AG04450 (cell line): ENCODE results near the gene PYY. TPM values are rescaled to one million over a fixed set of nuclear protein-coding genes. Genes with fewer than 3 reads are reported as not detected.

ENCODE experiments used
- CTCF ChIA-PET: fragments of 300-600, 350-600 bp; formaldehyde crosslinking; extraction: SDS; loops from one replicate; lab custom pipeline; 2022; ENCODE audit warnings: antibody characterized with exemption, inconsistent platforms; lab: Charles Lee
- POLR2A ChIA-PET: fragments of 350-600 bp; formaldehyde crosslinking; extraction: SDS; loops from one replicate; lab custom pipeline; 2021; ENCODE audit warnings: antibody characterized with exemption, inconsistent platforms; lab: Yijun Ruan, JAX
- DNase-seq: peaks from one replicate; pipeline ENCODE4 v3.0.0-alpha.2; 2011; ENCODE audit warnings: low read depth, low spot score
- H3K27ac ChIP-seq: one replicate; pipeline ENCODE4 v1.5.1; 2012; ENCODE audit warnings: low read depth, low read length, control low read depth
- H3K27me3 ChIP-seq: one replicate; pipeline ENCODE4 v1.6.0; 2012; ENCODE audit warnings: low read length; ENCODE audit not compliant: control insufficient read depth, insufficient read depth
- H3K4me3 ChIP-seq: 2 replicates; pipeline ENCODE4 v1.5.1; 2011; ENCODE audit warnings: mild to moderate bottlenecking, low read depth, low read length, control low read depth
- H3K9me3 ChIP-seq: 2 replicates; pipeline ENCODE4 v1.5.1; 2012; ENCODE audit warnings: low read length; ENCODE audit not compliant: control insufficient read depth, insufficient read depth
- polyA plus RNA-seq: library from polyadenylated mRNA; depleted of rRNA; stranded (reverse); fragments of >200 nt; gene quantifications from 2 replicates; pipeline ENCODE4 v1.2.3, GENCODE V29; 2011
- TF ChIP-seq, protein P1 (sequence below): IDR thresholded peaks from 2 replicates; pipeline ENCODE4 v1.5.1; 2011; ENCODE audit warnings: low read depth, low read length, control low read depth, inconsistent platforms

The PYY gene
- polyA plus RNA-seq, 1 experiment = not detected

GRCh38 chr17:43958748-43959352 is 5.1 kb upstream of the PYY start:
- peaks cover 40% of the 10 kb centered on the region for H3K27me3 ChIP-seq
- no peak overlapping the region for H3K27ac ChIP-seq
- H3K9me3 ChIP-seq = no peaks in the 10 kb centered on the region
- no peak for DNase-seq
- H3K4me3 ChIP-seq = no peak overlapping the region
- CTCF ChIA-PET = interaction anchor here (0.6 to 5.7 kb wide), 6 partner anchors 12 to 210 kb away, joined by 3 to 35 read pairs (median 4); partner anchors contain the start of gene PPY
- POLR2A ChIA-PET = no interaction called here
- TF ChIP-seq, protein P1, sequence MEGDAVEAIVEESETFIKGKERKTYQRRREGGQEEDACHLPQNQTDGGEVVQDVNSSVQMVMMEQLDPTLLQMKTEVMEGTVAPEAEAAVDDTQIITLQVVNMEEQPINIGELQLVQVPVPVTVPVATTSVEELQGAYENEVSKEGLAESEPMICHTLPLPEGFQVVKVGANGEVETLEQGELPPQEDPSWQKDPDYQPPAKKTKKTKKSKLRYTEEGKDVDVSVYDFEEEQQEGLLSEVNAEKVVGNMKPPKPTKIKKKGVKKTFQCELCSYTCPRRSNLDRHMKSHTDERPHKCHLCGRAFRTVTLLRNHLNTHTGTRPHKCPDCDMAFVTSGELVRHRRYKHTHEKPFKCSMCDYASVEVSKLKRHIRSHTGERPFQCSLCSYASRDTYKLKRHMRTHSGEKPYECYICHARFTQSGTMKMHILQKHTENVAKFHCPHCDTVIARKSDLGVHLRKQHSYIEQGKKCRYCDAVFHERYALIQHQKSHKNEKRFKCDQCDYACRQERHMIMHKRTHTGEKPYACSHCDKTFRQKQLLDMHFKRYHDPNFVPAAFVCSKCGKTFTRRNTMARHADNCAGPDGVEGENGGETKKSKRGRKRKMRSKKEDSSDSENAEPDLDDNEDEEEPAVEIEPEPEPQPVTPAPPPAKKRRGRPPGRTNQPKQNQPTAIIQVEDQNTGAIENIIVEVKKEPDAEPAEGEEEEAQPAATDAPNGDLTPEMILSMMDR = no peak

DNA sequence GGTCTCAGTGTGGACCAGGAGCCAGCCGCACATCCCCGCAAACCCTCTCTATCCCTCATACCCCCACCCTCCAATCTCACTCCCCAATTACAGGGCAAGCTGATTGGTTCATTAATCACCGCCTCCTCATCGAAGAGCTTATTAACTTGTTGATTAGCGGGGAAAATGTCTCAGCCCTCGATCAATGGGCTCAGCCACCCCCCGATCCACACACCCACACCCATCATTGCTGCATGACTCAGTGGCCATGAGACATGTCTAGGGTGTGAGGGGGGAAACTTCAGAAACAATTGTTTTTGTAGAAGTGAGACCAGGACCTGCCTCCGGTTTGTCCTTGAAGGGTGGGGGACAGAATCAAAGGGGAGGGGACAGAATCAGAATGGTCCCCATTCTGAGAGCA is 2.5 kb upstream of the PYY start:
- DNase-seq = no peak
- H3K27me3 ChIP-seq = peaks cover 50% of the 10 kb centered on the region
- H3K27ac ChIP-seq = no peak overlapping the region
- no peak overlapping the region for H3K4me3 ChIP-seq
- CTCF ChIA-PET = interaction anchor here (0.9 to 1.0 kb wide), 2 partner anchors 13 to 28 kb away, joined by 3 to 4 read pairs; no protein-coding TSS in a partner anchor
- H3K9me3 ChIP-seq = peaks cover 8% of the 10 kb centered on the region; the same call in 1 of the 2 replicates
- TF ChIP-seq, protein P1 = no peak
- POLR2A ChIA-PET = no interaction called here

DNA sequence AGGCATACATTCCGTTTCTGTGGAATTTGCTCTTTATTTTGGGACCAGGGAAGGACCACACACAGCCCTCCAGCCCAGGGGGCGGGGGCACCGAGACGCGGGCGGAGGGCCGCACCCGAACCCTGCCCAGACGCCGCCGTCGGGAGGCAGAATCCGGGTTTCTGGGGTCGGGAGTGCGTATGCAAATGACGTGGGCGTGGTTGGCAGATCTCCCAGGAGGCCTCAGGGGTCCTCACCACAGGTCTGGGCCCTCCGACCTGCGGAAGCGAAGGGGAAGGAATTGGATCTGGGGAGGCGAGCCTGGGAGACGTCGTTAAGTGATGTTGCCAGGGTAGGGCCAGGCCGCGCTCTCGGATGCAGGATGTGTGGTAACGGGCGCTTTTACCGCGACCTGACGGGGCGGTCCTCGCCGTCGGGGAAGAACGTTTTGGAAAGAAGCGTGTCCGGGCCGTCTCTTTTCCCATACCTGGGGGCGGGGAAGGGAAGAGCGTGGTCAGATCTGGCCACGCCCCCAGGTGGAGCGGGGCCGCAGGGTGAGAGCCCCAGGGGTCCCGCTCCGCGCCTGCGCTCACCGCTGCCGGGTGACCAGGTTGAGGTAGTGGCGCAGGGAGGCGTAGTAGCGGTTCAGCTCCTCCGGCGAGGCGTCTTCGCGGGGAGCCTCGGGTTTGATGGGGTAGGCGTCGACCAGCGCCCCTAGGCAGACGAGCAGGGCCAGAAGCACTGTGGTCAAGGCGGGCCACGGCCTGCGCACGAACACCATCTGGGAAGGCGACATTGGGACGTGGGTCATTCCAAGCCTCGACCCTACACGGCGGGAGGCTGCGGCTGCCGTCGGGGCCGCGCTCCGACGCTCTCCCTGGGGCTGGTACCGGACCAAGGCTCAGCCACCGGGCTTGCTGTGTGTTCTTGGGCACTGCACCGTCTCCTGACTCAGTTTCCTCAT is 745 bp downstream of the PYY start:
- TF ChIP-seq, protein P1 = no peak
- no peak overlapping the region for H3K4me3 ChIP-seq
- H3K9me3 ChIP-seq = peaks cover 8% of the 10 kb centered on the region; the same call in 1 of the 2 replicates
- peaks cover 66% of the 10 kb centered on the region for H3K27me3 ChIP-seq
- DNase-seq = no peak
- no peak overlapping the region for H3K27ac ChIP-seq
- POLR2A ChIA-PET = interaction anchor here (0.7 kb wide), 1 partner anchor 75 kb away, joined by 3 read pairs; no protein-coding TSS in a partner anchor
- CTCF ChIA-PET = interaction anchor here (0.7 to 1.1 kb wide), 2 partner anchors 10 kb away, joined by 3 to 5 read pairs; no protein-coding TSS in a partner anchor

- Histone ChIP-seq H3K9me3 (peaks cover 8% of the 10 kb centered on the region; the same call in 1 of the 2 replicates), H3K27me3 (peaks cover 66% of the 10 kb centered on the region), H3K27ac (no peak overlapping the region), H3K4me3 (no peak overlapping the region)
- ChIA-PET POLR2A (no interaction called here), CTCF (interaction anchor here (1.1 kb wide), 1 partner anchor 9 kb away, joined by 5 read pairs; no protein-coding TSS in a partner anchor)
- DNase-seq = no peak
- TF ChIP-seq, protein P1 = no peak
Observed at GRCh38 chr17:43952351-43952723, 1.4 kb downstream of the PYY start.
